Stimulated activated CD4-positive, alpha-beta T cell treated with anti-CD3 and anti-CD28 coated beads, Interleukin-12 subunit alpha, Interleukin-12 subunit beta, amount 100 ng/mL, for 4 hours (primary cell): ENCODE measurements around the gene EPB42.
"Not testable (repeated sequence)": the region's sequence is repeated elsewhere in the genome, so short reads cannot be mapped to it uniquely, and the experiment has no call there.

Experiments
- DNase-seq: peaks from one replicate; pipeline ENCODE4 v3.0.0-alpha.2; 2020

EPB42 gene

DNA sequence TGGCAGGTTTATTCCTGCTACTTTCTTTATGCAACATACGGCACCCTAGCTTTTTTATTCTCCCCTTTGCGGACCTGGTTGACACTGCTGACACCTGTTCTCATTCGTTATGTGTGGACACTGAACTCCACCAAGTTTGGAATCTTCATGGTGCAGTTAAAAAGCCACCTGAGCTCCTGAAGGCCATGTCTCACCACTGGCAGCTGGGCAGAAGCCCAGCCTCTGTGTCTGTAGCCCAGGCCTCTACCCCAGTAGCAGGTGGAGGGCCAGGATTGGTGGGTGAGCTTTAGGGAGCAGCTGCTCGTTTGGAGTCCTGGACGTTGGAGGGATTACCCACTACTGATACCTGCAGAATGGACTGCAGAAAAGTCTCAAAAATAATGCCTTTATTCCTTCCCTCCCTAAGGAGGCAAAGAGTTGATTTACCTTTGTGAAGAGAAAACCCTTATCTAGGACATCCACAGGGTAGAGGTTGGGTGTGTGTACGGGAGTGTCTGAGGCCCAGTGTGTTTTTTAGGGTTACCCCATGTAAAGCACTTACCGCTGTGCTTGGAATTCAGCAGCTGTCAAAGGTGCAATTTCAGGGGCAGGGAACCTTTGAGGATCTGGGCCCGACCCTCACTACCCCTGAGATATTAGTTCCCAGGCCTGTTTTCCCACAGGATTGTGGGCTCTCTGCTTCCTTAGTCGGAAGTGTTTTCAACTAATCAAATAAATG is 36.3 kb downstream of the EPB42 start:
- DNase-seq, result no peak

- DNase-seq, result no peak
Measured at GRCh38 chr15:43183270-43183669, 37.5 kb downstream of the EPB42 start.

DNA sequence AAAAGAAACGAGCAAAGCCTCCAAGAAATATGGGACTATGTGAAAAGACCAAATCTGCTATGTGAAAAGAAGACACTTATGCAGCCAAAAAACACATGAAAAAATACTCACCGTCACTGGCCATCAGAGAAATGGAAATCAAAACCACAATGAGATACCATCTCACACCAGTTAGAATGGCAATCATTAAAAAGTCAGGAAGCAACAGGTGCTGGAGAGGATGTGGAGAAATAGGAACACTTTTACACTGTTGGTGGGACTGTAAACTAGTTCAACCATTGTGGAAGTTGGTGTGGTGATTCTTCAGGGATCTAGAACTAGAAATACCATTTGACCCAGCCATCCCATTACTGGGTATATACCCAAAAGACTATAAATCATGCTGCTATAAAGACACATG is 43.7 kb downstream of the EPB42 start:
- not testable (repeated sequence) for DNase-seq

DNA sequence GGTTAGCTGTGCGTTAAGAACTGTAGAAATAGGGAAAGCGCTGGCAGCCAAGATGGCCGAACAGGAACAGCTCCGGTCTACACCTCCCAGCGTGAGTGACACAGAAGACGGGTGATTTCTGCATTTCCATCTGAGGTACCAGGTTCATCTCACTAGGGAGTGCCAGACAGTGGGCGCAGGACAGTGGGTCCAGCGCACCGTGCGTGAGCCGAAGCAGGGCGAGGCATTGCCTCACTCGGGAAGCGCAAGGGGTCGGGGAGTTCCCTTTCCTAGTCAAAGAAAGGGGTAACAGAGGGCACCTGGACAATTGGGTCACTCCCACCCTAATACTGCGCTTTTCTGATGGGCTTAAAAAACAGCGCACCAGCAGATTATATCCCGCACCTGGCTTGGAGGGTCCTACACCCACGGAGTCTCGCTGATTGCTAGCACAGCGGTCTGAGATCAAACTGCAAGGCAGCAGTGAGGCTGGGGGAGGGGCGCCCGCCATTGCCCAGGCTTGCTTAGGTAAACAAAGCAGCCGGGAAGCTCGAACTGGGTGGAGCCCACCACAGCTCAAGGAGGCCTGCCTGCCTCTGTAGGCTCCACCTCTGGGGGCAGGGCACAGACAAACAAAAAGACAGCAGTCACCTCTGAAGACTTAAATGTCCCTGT is 45.0 kb downstream of the EPB42 start:
- not testable (repeated sequence) for DNase-seq

- DNase-seq, result no peak
Measured at GRCh38 chr15:43169888-43170287, 50.9 kb downstream of the EPB42 start.

DNA sequence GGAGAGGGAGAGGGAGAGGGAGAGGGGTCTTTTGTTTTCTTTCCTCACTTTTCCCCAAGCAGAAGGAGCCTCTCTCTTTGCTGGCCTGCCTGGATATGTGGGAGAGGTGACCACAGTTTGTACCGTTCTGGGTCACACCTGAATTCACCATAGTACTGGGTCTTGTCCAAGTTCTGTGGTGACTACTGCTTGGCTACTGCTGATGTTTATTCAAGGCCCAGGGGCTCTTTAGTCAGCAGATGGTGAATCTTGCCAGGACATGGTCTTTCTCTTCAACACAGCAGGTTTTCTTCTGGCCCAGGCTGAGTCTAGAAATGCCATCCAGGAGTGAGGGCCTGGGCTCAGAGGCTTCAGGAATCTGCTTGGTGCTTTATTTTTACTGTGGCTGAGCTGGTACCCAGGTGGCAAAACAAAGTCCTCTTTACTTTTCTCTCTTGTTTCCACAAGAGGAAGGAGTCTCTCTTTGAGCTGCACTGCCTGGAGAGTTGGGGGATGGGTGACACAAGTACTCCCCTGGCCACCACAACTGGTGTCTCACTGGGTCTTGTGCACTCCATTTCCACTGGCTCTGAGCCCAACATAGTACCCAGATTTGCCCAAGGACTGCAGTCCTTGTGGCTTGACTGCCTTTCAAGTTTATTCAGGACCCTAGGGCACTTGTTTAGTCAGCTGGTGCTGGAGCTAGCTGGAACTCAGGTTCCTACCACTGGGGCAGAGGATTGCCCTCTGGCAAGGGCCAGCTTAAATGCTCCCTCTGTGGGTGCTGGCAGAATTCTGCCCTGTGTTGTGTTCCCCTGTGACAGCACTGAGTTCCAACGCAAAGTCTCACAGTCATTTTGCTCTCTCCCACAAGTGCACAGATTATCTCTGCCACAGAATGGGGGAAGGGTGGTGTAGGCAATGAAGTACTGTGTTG is 52.4 kb downstream of the EPB42 start:
- no peak for DNase-seq

DNA sequence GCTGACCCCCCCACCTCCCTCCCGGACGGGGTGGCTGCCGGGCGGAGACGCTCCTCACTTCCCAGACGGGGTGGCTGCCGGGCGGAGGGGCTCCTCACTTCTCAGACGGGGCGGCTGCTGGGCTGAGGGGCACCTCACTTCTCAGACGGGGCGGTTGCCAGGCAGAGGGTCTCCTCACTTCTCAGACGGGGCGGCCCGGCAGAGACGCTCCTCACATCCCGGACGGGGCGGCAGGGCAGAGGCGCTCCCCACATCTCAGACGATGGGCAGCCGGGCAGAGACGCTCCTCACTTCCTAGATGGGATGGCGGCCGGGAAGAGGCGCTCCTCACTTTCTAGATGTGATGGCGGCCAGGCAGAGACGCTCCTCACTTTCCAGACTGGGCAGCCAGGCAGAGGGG is 53.6 kb downstream of the EPB42 start:
- DNase-seq, result not testable (repeated sequence)

- DNase-seq, result no peak
Measured at GRCh38 chr15:43165801-43166325, 55.0 kb downstream of the EPB42 start.

DNA sequence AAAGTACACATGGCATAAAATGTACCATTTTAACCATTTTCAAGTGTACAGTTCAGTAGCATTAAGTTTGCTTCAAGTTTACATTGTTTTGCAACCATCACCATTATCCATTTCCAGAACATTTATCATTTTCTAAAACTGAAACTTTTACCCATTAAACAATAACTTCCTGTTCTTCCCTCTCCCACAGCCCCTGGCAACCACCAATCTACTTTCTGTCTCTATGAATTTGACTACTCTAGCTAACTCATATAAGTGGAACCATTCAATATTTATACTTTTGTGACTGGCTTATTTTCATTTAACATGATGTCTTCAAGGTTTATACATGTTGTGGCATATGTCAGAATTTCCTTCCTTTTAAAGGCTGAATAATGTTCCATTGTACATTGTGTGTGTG is 67.5 kb downstream of the EPB42 start:
- DNase-seq, result no peak

GRCh38 chr15:43151688-43152087 is 69.1 kb downstream of the EPB42 start:
- no peak for DNase-seq

- no peak for DNase-seq
Measured at GRCh38 chr15:43150191-43150929, 70.5 kb downstream of the EPB42 start.
